Muscle layer of duodenum (tissue), 2 donors: ENCODE data around the gene PSMA6.
A peak's percentile ranks its signal among the peaks of the same experiment; 100 is the strongest.

Source experiments
- H3K27ac ChIP-seq: one replicate; pipeline ENCODE4 v1.7.0; 2013; ENCODE audit warnings: mild to moderate bottlenecking, low read length
- H3K27me3 ChIP-seq: one replicate; pipeline ENCODE4 v1.7.0; 2013; ENCODE audit warnings: low read depth, mild to moderate bottlenecking, control low read depth, low read length
- H3K36me3 ChIP-seq, 2 donors: one replicate each; pipeline ENCODE4 v1.7.0; 2013; ENCODE audit warnings: low read length in 2 of 2, control low read depth in 1 of 2, mild to moderate bottlenecking in 1 of 2; ENCODE audit not compliant: insufficient read depth in 2 of 2, control insufficient read depth in 1 of 2
- H3K4me1 ChIP-seq, 2 donors: one replicate each; pipeline ENCODE4 v1.7.0; 2013; ENCODE audit warnings: low read length in 2 of 2, mild to moderate bottlenecking in 2 of 2, control low read depth in 1 of 2, moderate library complexity in 1 of 2; ENCODE audit not compliant: insufficient read depth in 2 of 2, control insufficient read depth in 1 of 2
- H3K4me3 ChIP-seq, 2 donors: one replicate each; pipeline ENCODE4 v1.7.0; 2013; ENCODE audit warnings: low read length in 2 of 2, low read depth in 1 of 2, mild to moderate bottlenecking in 1 of 2
- H3K9me3 ChIP-seq, 2 donors: one replicate each; pipeline ENCODE4 v1.7.0; 2013; ENCODE audit warnings: low read length in 2 of 2, control low read depth in 1 of 2, mild to moderate bottlenecking in 1 of 2; ENCODE audit not compliant: control insufficient read depth in 1 of 2
- donor health status: healthy.

The PSMA6 gene

DNA sequence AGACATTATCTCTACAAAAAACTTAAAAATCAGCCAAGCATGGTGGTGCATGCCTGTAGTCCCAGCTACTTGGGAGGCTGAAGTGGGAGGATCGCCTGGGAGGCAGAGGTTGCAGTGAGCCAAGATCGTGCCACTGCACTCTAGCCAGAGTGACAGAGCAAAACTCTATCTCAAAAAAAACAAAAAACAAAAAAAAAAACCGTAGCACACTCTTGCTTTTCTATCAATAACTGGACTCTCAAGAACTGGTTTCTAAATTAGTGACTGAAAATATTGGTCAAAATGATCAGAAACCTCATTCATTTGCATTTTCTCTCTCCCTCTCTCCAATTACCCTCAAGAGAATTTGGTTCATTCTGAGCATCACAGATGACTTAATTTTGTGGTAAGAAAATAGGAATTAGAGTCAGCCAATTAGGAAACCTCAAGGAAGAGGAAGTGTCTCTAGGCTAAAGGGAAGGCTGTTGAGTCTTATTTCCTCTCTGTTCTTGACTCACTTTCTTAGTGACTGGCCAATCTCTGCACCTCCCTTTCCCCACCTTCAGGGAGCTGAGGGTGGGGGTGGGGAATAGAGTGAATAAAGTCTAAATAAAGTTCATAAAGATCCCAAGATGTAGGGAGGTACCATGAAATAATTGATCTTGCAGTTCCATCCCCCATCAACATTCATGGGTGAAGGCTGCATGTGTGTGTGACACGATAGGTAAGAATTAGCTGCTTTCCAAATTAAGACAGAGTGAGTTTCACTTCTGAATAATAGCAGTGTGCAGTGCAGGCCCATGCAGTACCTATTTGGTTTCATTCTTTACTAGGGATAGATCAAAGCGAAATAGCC is 6.8 kb upstream of the PSMA6 start:
- no peak overlapping the region for H3K4me3 ChIP-seq
- H3K36me3 ChIP-seq: no peaks in the 10 kb centered on the region
- H3K9me3 ChIP-seq: no peaks in the 10 kb centered on the region
- H3K27me3 ChIP-seq: no peaks in the 10 kb centered on the region
- peak overlapping the region; percentile 19 for H3K27ac ChIP-seq
- H3K4me1 ChIP-seq: no peaks in the 10 kb centered on the region

DNA sequence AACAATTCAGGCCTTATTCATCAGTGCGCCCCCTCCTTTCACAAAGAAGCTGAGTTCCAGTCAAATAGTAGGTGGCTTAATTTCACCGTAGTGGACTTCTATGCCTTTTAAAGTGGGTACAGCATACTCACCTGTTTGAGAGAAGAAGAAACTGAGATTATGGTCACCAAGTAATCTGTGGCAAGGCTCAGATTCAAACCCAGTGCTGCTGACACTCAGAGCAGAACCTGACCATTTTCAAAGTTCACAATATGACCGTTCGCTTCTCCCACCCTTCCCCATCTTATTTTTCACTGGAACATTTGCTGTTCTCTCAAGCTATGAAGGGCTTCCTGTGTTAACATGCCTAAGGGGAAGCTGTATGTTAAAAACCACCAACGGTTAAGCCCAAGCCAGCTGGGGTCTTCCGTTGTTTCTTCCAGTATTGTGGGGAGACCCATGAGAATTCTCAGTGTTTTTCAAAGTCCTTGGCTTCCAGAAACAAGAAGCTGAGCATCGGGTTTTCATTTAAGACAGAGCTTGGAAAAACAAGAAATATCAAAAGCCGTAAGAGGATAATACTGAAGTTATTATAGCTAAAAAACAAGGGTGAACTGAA is 6.1 kb upstream of the PSMA6 start:
- no peak overlapping the region for H3K27ac ChIP-seq
- no peak overlapping the region for H3K4me3 ChIP-seq
- H3K27me3 ChIP-seq: no peaks in the 10 kb centered on the region
- H3K36me3 ChIP-seq: no peaks in the 10 kb centered on the region
- H3K4me1 ChIP-seq: no peaks in the 10 kb centered on the region
- H3K9me3 ChIP-seq: no peaks in the 10 kb centered on the region

DNA sequence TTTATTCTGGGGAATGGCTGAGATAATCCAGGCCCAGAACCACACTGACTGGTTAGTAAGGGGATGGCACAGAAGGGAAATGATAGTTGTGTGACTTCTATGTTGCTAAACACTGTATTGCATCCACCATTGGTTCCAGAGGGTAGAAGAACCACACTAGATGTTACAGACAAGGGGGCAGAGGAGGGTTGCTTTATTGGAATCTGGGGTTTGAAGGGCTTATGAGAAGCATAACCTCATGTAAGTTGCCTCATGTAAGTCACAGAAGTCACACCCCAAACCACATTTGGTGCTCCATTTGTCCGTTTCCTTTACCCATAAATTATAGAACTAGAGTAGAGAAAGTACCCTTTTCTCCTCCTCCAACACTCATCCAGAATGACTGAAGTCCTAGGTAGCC is 5.5 kb upstream of the PSMA6 start:
- Histone ChIP-seq H3K27me3 (no peaks in the 10 kb centered on the region), H3K27ac (peak overlapping the region; percentile 19), H3K36me3 (no peaks in the 10 kb centered on the region), H3K4me3 (no peak overlapping the region), H3K4me1 (no peaks in the 10 kb centered on the region), H3K9me3 (no peaks in the 10 kb centered on the region)

DNA sequence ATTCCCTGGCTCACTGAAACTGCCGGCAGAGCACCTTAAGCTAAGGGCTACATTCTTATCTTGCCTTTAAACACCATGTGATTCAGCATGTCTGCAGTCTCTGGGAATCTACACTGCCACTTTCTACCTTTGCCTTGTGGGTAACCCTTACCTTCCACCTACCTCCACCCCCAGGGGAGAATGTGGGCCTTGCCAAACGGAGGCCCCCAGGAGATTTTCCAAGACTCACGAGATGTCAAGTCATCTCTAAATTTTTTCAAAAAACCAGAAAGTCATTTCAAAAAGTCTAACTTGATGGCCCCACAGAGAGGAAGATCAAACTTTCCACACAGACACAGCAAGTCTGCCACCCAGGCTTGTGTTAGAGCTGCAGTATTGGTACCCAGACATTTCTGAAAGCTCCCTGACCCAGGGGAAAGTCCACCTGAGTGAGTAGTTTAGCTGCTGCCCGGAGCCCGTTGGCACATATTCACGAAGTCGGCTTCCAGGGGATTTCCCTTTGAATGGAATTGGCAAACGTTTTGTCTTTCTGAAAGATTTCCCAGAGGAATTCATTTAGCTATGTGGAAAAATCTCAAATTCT is 4.7 kb upstream of the PSMA6 start:
- Histone ChIP-seq H3K9me3 (no peaks in the 10 kb centered on the region), H3K27ac (no peak overlapping the region), H3K4me3 (no peak overlapping the region), H3K36me3 (peaks cover 0 to 3% of the 10 kb centered on the region in 2 donors), H3K4me1 (no peaks in the 10 kb centered on the region), H3K27me3 (no peaks in the 10 kb centered on the region)

DNA sequence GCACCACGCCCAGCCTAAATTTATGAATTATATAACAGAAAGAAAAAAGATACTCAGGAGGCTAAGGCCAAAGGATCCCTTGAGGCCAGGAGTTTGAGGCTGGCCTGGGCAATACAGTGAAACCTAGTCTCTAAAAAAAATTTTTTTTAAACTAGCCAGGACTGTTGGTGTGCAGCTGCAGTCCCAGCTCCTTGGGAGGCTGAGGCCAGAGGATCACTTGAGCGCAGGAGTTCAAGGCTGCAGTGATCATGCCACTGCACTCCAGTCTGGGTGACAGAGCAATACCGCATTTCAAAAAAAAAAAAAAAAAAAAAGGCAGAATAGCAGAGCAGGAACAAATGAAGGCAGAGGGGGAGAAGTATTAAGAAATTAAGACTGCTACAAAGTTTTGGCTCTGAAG is 2.6 kb upstream of the PSMA6 start:
- Histone ChIP-seq H3K4me3 (no peak overlapping the region), H3K36me3 (peaks cover 0 to 4% of the 10 kb centered on the region in 2 donors), H3K9me3 (no peaks in the 10 kb centered on the region), H3K27ac (no peak overlapping the region), H3K27me3 (no peaks in the 10 kb centered on the region), H3K4me1 (peaks cover 12 to 17% of the 10 kb centered on the region in 2 donors)

DNA sequence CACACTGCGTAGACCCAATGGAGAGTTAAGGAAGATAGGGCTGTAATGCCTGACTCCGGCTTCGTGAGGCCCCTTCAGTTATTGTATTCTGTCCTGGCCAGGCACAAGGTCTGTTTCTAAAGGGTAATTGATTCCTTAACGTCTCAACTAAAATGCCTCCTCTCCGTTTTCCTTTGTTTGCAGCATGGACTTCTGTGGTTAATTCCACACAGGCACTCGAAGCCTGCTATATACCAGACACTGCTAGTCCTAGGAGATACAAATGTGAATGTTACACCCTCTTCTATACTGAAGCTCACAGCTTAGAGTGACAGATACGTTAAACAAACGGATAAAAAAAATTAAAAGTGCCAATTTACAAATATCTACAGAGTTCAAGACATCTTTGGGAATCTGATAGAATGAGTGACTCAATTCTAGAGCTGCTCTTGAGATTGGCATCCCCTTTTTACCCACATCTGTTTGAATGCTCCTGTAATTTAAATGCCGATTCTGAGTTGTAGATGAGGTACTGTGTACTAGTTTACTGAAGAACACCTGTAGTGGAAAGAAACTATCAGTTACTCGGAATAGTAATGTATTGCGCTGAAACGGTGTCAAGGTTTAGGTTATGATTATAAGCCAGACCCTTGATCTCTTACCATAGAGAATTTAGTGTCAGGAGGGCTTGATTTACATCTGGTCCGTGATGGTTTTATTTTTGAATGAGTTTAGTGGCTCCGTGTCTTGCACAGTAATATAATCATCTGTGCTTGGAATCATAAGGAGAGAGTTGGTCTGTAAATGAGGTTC is 784 bp downstream of the PSMA6 start:
- H3K36me3 ChIP-seq: peaks cover 0 to 4% of the 10 kb centered on the region in 2 donors
- H3K4me3 ChIP-seq: peak overlapping the region; percentile 93 to 95
- H3K27me3 ChIP-seq: no peaks in the 10 kb centered on the region
- H3K9me3 ChIP-seq: no peaks in the 10 kb centered on the region
- peak overlapping the region; percentile 95 for H3K27ac ChIP-seq
- H3K4me1 ChIP-seq: peaks cover 19 to 33% of the 10 kb centered on the region in 2 donors

DNA sequence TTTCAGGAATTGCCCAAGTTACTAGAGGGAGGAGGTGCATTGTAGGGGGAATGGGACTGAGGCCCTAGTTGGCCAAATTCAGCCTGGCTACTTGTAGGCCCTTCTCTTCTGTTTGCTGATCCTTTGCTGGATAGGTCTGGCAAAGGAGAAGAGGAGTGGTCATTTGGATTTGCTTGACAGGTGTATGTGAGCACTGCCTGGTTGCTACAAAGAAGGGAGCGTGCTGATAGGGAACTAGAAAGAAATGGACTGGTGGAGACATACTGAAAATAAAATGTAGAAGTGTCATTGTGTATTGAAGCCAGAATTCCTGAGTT is 3.6 kb downstream of the PSMA6 start:
- Histone ChIP-seq H3K27me3 (no peaks in the 10 kb centered on the region), H3K4me1 (peaks cover 19 to 40% of the 10 kb centered on the region in 2 donors), H3K9me3 (no peaks in the 10 kb centered on the region), H3K27ac (no peak overlapping the region), H3K36me3 (peaks cover 0 to 4% of the 10 kb centered on the region in 2 donors), H3K4me3 (no peak overlapping the region)

DNA sequence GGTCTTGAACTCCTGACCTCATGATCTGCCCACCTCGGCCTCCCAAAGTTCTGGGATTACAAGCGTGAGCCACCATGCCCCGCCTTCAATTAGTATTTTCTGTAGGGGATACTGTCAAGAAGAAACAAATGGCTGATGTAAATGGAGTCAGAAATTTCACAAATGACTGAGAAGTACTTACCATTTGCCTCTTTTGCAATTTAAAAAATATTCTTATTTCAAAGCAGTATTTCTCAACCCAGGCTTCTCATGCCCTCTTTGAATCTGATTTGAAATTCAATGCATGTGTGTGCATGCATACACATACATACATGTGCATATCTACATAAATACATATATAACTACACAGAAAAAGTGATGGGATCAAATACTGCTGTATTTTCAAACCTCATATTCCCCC is 4.4 kb downstream of the PSMA6 start:
- peaks cover 19 to 47% of the 10 kb centered on the region in 2 donors for H3K4me1 ChIP-seq
- peaks cover 0 to 4% of the 10 kb centered on the region in 2 donors for H3K36me3 ChIP-seq
- no peaks in the 10 kb centered on the region for H3K9me3 ChIP-seq
- no peak overlapping the region for H3K27ac ChIP-seq
- no peak overlapping the region for H3K4me3 ChIP-seq
- no peaks in the 10 kb centered on the region for H3K27me3 ChIP-seq

DNA sequence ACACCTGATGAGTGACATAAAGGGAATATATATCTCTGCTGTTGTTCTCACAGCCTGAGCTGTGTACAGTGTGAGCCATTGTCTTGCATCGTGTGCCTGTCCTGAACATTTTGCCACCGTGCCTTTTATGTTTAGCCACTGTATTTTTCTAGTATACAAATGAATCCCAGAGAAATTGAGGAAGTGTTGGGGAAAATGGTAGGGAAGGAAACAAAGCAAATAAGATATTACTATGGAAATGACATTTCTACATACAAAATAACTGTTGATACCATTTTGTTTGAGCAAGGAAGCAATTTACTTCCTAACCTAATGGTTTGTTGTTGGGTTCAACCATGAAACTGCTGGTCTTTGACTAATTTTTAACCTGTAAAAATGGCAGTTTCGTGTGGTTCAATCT is 5.5 kb downstream of the PSMA6 start:
- Histone ChIP-seq H3K36me3 (no peaks in the 10 kb centered on the region), H3K9me3 (no peaks in the 10 kb centered on the region), H3K4me3 (no peak overlapping the region), H3K27ac (no peak overlapping the region), H3K27me3 (no peaks in the 10 kb centered on the region), H3K4me1 (peaks cover 19 to 53% of the 10 kb centered on the region in 2 donors)

DNA sequence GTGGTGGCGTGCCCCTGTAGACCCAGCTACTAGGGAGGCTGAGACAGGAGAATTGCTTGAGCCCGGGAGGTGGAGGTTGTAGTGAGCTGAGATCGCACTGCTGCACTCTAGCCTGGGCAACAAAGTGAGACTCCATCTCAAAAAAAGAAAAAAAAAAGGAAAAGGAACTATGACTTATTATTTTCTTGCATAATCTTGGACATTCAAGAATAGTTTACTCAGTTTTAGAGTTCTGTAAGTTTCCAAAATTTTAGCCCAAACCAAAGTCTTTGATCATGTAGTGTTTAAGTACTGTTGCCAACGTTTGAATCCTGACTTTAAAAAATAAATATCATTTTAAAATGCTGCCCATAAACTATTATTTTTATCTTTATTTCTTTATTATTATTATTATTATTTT is 6.2 kb downstream of the PSMA6 start:
- H3K36me3 ChIP-seq: no peaks in the 10 kb centered on the region
- H3K9me3 ChIP-seq: no peaks in the 10 kb centered on the region
- H3K4me1 ChIP-seq: peaks cover 14 to 49% of the 10 kb centered on the region in 2 donors
- H3K27ac ChIP-seq: no peak overlapping the region
- no peaks in the 10 kb centered on the region for H3K27me3 ChIP-seq
- no peak overlapping the region for H3K4me3 ChIP-seq

DNA sequence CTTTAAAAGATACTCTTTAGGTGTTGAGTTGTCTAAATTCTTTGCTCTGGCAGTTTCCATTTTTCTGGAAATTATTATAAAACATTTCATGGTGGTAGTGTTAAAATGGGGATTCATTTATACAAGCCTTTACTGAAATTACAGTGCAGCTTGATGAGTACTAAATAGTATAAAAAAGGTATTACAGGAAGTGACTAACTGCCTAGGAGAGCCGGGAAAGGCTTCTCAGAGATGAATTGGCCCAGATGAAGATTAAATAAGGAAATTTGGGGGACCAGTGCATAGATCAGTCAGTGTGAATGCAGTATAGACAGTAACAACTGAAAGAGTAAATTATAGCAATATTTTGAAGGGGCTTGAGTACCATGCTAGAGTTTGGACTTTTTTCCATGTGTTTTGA is 7.5 kb downstream of the PSMA6 start:
- no peak overlapping the region for H3K27ac ChIP-seq
- H3K4me1 ChIP-seq: peaks cover 5 to 35% of the 10 kb centered on the region in 2 donors
- no peak overlapping the region for H3K4me3 ChIP-seq
- no peaks in the 10 kb centered on the region for H3K36me3 ChIP-seq
- no peaks in the 10 kb centered on the region for H3K9me3 ChIP-seq
- no peaks in the 10 kb centered on the region for H3K27me3 ChIP-seq
